ENCODE data around the gene FBXO17.
A peak's percentile ranks its signal among the peaks of the same experiment; 100 is the strongest.
"Not testable (repeated sequence)": the region's sequence is repeated elsewhere in the genome, so short reads cannot be mapped to it uniquely, and the experiment has no call there.

FBXO17 gene

GRCh38 chr19:38941979-38942378, 33.6 kb downstream of the FBXO17 start:
- no peak for DNase-seq

GRCh38 chr19:38941466-38941865, 34.1 kb downstream of the FBXO17 start:
- not testable (repeated sequence) for DNase-seq

DNA sequence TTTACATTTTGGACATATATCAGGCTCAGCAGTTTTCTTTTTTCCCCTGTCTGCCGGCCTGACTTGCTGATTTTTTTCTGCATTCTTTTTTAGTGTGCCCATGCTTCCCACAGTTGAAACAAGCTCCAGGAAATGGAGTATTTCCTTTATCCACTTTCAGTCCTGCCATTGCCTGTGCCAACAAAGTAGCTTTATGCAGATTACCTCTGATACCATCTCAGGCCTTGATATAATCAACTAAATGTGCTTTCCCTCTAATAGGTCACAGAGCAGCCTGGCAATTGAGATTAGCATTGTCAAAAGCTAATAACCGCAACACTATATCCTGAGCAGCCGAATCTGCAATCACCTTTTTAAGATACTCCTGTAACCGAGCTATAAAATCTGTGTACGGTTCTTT, 35.6 kb downstream of the FBXO17 start:
- DNase-seq = no peak

DNA sequence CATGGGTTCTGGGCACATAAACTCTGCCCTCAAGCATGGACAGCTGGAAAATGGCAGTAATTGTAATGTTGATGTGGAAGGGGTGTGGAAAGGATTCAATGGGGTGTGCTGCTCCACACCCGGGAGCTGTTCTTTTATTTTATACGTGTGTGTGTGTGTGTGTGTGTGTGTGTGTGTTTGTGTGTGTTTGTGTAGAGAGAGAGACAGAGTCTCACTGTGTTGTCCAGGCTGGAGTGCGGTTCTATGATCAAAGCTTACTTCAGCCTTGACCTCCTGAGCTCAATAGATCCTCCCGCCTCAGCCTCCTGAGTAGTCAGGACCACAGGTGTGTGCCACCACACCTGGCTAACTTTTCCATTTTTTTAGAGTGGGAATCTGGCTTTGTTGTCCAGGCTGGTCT, 42.0 kb downstream of the FBXO17 start:
- DNase-seq = no peak

GRCh38 chr19:38932425-38933179, 42.9 kb downstream of the FBXO17 start:
- no peak for DNase-seq

GRCh38 chr19:38931521-38931793, 44.1 kb downstream of the FBXO17 start:
- DNase-seq = no peak

GRCh38 chr19:38930776-38931520, 44.6 kb downstream of the FBXO17 start, which contains the start of gene MRPS12:
MRPS12 (plus strand) TSS chr19:38930944; CDS start chr19:38931295, 351 bp downstream.
- peak; percentile 95 for DNase-seq

DNA sequence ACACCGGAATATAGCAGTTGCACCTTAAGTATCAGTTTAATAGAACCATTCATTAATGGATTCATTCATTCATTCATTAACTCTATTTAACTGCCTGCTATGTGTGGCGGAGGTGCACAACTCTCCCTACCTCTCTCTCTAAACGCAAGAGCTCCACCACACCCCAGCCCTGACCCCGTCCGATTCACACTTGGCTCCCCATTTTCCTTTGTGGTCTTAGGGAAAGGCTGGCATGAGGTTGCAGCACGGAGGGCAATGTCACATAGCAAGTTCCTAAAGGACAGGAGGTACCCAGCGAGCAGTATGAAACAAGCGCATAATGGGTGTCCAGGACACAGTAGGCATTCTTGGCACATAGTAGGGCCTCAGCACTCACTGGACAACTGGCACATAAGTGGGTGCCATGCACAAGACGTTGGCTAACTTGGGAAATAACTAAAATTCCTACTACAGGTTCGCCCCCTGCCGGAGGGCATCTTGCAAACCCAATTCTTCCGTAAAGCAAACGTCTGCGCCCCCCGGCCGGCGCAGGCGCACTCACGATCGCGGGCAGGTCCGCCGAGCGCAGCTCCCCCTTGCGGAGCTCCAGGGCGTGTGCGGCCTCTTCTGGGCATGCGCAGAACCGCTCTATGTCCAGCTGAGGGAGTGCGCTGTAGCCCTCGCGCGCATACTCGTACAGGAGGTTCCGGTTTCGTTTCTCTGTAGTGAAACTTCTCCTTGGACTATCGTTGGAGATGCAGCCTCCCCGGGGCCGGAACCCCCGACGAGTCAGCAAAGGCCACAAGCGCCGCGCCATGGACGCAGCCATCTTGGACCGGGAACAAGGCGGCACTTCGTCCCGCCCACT, 45.4 kb downstream of the FBXO17 start, which contains the start of gene SARS2:
TSS of gene SARS2 (minus strand) at position 835 of the 847 bp plus-strand sequence. CDS start at position 808, 27 bp downstream.
- peak; percentile 91 for DNase-seq

DNA sequence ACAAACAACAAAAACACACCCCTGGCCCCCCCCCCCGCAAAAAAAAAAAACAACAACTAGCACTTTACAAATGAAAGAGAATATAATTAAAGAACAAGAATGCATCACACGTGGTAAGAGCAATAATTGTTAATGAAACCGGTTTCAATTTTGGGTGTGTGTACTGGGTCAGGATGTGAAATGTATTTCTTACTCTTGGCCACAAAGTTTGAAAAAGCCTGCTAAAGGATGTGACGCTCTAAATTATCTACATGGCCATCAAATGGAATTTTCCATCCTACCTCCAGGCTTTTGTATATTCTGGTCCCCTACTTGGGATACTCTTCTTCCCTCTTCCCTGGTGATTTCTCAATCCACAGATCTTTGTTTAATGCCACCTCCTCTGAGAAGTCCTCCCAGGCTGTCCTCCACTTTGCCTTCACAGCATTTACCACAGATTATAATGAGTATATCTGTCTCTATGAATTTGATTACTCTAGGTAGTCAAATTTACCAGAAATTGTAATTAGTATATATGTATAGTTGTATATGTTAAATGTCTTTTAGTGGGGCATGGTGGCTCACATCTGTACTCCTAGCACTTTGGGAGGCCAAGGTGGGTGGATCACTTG, 47.0 kb downstream of the FBXO17 start:
- no peak for DNase-seq

GRCh38 chr19:38924388-38924787, 51.2 kb downstream of the FBXO17 start:
- no peak for DNase-seq

- DNase-seq = no peak
Measured at GRCh38 chr19:38922482-38922881, 53.1 kb downstream of the FBXO17 start.

DNA sequence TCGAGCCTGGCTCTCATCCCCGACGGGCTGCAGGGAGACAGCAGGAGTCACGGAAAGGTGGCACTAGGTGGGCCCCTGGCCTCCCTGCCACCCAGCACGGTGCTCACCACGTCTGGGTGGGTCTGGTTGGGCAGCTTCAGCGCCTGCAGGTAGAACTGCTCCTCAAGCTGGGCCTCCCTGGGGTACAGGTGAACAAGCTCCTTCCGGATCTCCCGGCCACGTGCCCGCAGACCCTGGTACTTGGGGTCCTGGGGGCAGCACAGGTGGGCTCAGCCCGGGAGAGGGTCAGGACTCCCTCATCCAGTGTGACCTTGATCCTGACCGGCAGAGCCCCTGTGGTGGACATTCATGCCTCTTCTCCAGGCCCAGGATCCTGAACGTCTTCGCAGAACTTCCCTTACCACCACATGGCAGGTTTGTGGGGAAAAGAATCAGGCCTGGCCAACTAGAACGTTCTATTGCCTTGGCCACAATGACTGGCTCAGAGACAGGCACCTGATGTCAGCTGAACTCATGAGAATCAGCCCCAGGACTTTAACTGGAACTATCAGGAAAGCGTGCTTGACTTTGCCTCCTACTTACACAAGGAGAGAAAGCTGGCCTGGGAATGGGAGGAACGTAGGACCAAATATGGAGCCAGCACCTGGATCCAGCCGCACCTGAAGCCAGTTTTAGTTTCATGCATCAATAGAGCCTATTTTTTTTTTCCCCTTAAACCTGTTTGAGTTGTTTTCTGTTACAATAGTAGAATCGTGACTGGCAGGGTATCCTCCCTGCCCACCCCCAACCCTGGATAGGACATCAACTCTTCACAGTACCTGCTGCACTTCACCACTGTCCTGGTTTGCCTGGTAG, 53.9 kb downstream of the FBXO17 start:
- DNase-seq = no peak

DNA sequence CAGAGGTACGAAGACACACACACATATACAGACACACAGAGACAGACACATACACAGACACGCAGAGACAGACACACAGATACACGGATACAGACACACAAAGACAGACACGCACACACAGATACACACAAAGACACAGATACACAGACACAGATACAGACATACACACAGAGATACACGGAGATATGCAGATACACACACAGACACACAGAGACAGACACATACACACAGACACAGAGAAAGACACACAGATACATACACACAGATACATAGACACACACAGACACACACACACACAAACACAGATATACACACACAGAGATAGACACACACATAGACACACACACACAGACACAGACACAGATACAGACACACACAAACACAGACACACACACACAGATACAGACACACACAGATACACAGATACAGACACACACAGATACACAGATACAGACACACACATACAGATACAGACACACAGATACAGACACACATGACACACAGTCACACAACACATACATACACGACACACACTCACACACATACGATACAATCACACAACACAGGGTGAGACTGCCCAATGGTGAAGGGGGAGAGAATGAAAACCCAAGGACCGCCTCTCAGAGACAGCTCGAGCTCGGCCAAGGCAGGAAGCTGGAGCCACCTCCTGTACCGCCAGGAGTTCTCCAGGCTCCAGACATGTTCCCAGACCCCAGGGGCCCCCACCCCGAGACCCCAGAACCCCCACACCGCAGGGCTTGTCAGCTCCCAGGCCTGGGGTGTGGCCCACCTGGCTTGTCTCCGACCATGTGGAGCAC, 54.7 kb downstream of the FBXO17 start:
- DNase-seq = no peak

GRCh38 chr19:38919837-38920601, 55.5 kb downstream of the FBXO17 start:
- no peak for DNase-seq

GRCh38 chr19:38918526-38918925, 57.0 kb downstream of the FBXO17 start:
- DNase-seq = no peak

DNA sequence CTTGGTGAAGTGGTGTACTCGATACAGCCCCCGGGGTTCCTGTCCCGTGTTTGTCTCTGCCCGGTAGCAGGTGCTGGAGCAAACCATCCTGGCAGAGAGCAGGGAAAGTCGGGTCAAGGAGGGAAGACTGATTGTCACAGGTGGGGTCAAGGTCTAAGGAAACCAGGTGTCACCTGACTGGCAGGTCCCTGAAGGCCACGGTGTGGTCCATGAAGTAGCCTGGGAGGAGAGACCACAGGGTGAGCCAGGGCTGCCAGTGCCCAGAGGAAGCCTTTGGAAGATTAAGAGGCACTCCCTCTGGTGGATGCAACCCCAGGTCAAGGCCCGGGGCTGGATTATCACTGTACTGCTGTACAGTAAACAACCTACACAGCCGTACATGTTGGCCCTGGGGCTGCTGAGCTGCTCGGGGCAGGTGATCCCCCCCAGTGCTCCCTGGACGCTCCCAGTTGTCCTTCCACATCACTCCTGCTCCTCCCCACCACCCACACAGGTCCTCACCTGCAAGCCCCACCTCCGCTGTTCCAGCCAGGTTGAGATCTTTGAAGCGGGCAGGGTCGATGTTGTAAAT, 57.5 kb downstream of the FBXO17 start:
- no peak for DNase-seq

- DNase-seq = no peak
Measured at GRCh38 chr19:38917516-38917915, 58.0 kb downstream of the FBXO17 start.

GRCh38 chr19:38915329-38916321, 59.9 kb downstream of the FBXO17 start:
- no peak for DNase-seq

- DNase-seq = no peak
Measured at GRCh38 chr19:38913958-38914357, 61.6 kb downstream of the FBXO17 start.
